Gastrocnemius medialis (tissue), 4 donors: ENCODE results near the gene MMP24OS. TPM values are rescaled to one million over a fixed set of nuclear protein-coding genes. Genes with fewer than 3 reads are reported as not detected.

Source experiments
- ATAC-seq, 2 donors: fragments of 150-250 bp; one replicate each; pipeline ENCODE4 v1.9.1; 2016
- DNase-seq, 2 donors: peaks; one replicate each; pipeline ENCODE4 v3.0.0-alpha.2; 2019
- H3K27ac ChIP-seq, 4 donors: fragments of 200-600 bp; sonication (generic); 1 replicate in 1 of 4; 2 replicates in 3 of 4; pipeline ENCODE4 v1.5.1; 2016 to 2018; ENCODE audit warnings: mild to moderate bottlenecking in 2 of 4, moderate library complexity in 1 of 4
- H3K27me3 ChIP-seq, 3 donors: fragments of 200-600 bp; sonication (generic) in 2 of 3; 1 replicate in 1 of 3; 2 replicates in 2 of 3; pipeline versions ENCODE4 v1.5.1 to v1.6.0; 2016 to 2019; ENCODE audit warnings: mild to moderate bottlenecking in 1 of 3, moderate library complexity in 1 of 3
- H3K36me3 ChIP-seq, 2 donors: fragments of 200-600 bp; sonication (generic) in 1 of 2; one replicate each; pipeline ENCODE4 v1.5.1; 2017 to 2018
- H3K4me1 ChIP-seq, 2 donors: fragments of 200-600 bp; sonication (generic) in 1 of 2; one replicate each; pipeline ENCODE4 v1.5.1; 2016 to 2017; ENCODE audit warnings: mild to moderate bottlenecking in 2 of 2
- H3K4me3 ChIP-seq, 4 donors: fragments of 200-600 bp; sonication (generic) in 3 of 4; 1 replicate in 1 of 4; 2 replicates in 3 of 4; pipeline ENCODE4 v1.5.1; 2016 to 2019; ENCODE audit warnings: mild to moderate bottlenecking in 2 of 4
- H3K9me3 ChIP-seq, 3 donors: fragments of 200-600 bp; sonication (generic) in 2 of 3; 1 replicate in 1 of 3; 2 replicates in 2 of 3; pipeline ENCODE4 v1.5.1; 2016 to 2019
- CTCF ChIP-seq, 5 experiments: fragments of 450-650 bp in 3 of 5; fragments of 200-600 bp in 2 of 5; sonication (generic) in 2 of 5; IDR thresholded peaks in 4 of 5; conservative IDR thresholded peaks in 1 of 5; 1 replicate in 4 of 5; 2 replicates in 1 of 5; pipeline ENCODE4 v1.5.1; 2016 to 2019; ENCODE audit warnings: antibody characterized with exemption in 5 of 5, mild to moderate bottlenecking in 3 of 5, moderate library complexity in 3 of 5
- POLR2A ChIP-seq, 2 donors: fragments of 450-650 bp; IDR thresholded peaks; one replicate each; pipeline ENCODE4 v1.6.1; 2017; ENCODE audit warnings: antibody characterized with exemption in 2 of 2, mild to moderate bottlenecking in 2 of 2, moderate library complexity in 2 of 2
- in situ Hi-C, 4 donors: fragments of 200-750 bp; cut with MboI; loops; one replicate each; pipeline versions ENCODE4 v1.15.0 to v1.8.0; 2017; ENCODE audit warnings: low sequenced_read_pairs in 4 of 4
- intact Hi-C: fragments of 100-400 bp; cut with DNase I; formaldehyde crosslinking; loops from one replicate; pipeline ENCODE4 v1.15.1; 2023; ENCODE audit warnings: low total_unique reads
- total RNA-seq, 4 donors: library from RNA; depleted of rRNA; stranded (reverse); fragments of >200 nt; gene quantifications; one replicate each; pipeline versions ENCODE4 v1.1.0 to v1.2.3, GENCODE V29; 2016

The MMP24OS gene
- total RNA-seq, 4 donors from 2014 or later, result 3.8 to 18.4 (median 12.4) TPM

- DNase-seq, result no peak
These were observed 14.0 kb upstream of the MMP24OS start, which contains the start of gene FAM83C for GRCh38 chr20:35291654-35292503. TSS of gene FAM83C (minus strand) at chr20:35292425. CDS start at chr20:35292304, 121 bp downstream.

GRCh38 chr20:35290887-35291417 lies 13.0 kb upstream of the MMP24OS start:
- in situ Hi-C loops, result no loop called here

More at GRCh38 chr20:35291654-35292503, 14.0 kb upstream of the MMP24OS start, which contains the start of gene FAM83C:
- Histone ChIP-seq H3K27me3 (peaks cover 17 to 27% (median 22%) of the 10 kb centered on the region in 3 donors), H3K9me3 (no peaks in the 10 kb centered on the region), H3K27ac (no peak within 1 kb of the TSS), H3K36me3 (no peaks in the 10 kb centered on the region), H3K4me1 (no peaks in the 10 kb centered on the region), H3K4me3 (no peak within 1 kb of the TSS)
- no peak for ATAC-seq
- in situ Hi-C loops, result no loop called here
- intact Hi-C loops, result no loop called here
- TF ChIP-seq CTCF (IDR thresholded peaks at IDR 0.05 in 4 of 5, conservative IDR thresholded peaks at IDR 0.05 in 1 of 5), result no peak
- TF ChIP-seq POLR2A (IDR thresholded peaks at IDR 0.05), result no peak

GRCh38 chr20:35290186-35290886 lies 12.4 kb upstream of the MMP24OS start:
- H3K36me3 ChIP-seq, result no peaks in the 10 kb centered on the region
- no peak overlapping the region for H3K4me3 ChIP-seq
- ATAC-seq, result no peak
- H3K27ac ChIP-seq, result no peak overlapping the region
- in situ Hi-C loops (no loop called here), intact Hi-C loops (no loop called here)
- no peaks in the 10 kb centered on the region for H3K9me3 ChIP-seq
- H3K4me1 ChIP-seq, result no peaks in the 10 kb centered on the region
- TF ChIP-seq POLR2A (IDR thresholded peaks at IDR 0.05) (no peak), CTCF (IDR thresholded peaks at IDR 0.05 in 4 of 5, conservative IDR thresholded peaks at IDR 0.05 in 1 of 5) (no peak)
- peaks cover 8 to 19% (median 17%) of the 10 kb centered on the region in 3 donors for H3K27me3 ChIP-seq
- DNase-seq, result no peak

More at GRCh38 chr20:35290887-35291417, 13.0 kb upstream of the MMP24OS start:
- H3K9me3 ChIP-seq, result no peaks in the 10 kb centered on the region
- H3K27me3 ChIP-seq, result peaks cover 8 to 23% (median 22%) of the 10 kb centered on the region in 3 donors
- no peak overlapping the region for H3K4me3 ChIP-seq
- no peaks in the 10 kb centered on the region for H3K36me3 ChIP-seq
- TF ChIP-seq CTCF (IDR thresholded peaks at IDR 0.05 in 4 of 5, conservative IDR thresholded peaks at IDR 0.05 in 1 of 5) (no peak), POLR2A (IDR thresholded peaks at IDR 0.05) (no peak)
- no peaks in the 10 kb centered on the region for H3K4me1 ChIP-seq
- no peak for DNase-seq
- H3K27ac ChIP-seq, result no peak overlapping the region
- intact Hi-C loops, result no loop called here
- no peak for ATAC-seq

- intact Hi-C loops, result no loop called here
These were observed 10.6 kb upstream of the MMP24OS start for GRCh38 chr20:35288325-35289060.

More at GRCh38 chr20:35288325-35289060, 10.6 kb upstream of the MMP24OS start:
- no peak for ATAC-seq
- H3K4me1 ChIP-seq, result peaks cover 4 to 6% of the 10 kb centered on the region in 2 donors
- H3K36me3 ChIP-seq, result no peaks in the 10 kb centered on the region
- peaks cover 7 to 8% (median 7%) of the 10 kb centered on the region in 3 donors for H3K27me3 ChIP-seq
- no peaks in the 10 kb centered on the region for H3K9me3 ChIP-seq
- TF ChIP-seq POLR2A (IDR thresholded peaks at IDR 0.05) (no peak), CTCF (IDR thresholded peaks at IDR 0.05 in 4 of 5, conservative IDR thresholded peaks at IDR 0.05 in 1 of 5) (no peak)
- in situ Hi-C loops, result no loop called here
- no peak overlapping the region for H3K27ac ChIP-seq
- DNase-seq, result no peak
- H3K4me3 ChIP-seq, result no peak overlapping the region
